Subcutaneous abdominal adipose tissue (tissue), 5 donors: ENCODE data around the gene ZBTB47.

ENCODE experiments used
- H3K27ac ChIP-seq: one replicate; pipeline ENCODE4 v1.7.0; 2013; ENCODE audit warnings: low read depth, mild to moderate bottlenecking, inconsistent platforms, low read length, moderate library complexity
- H3K27me3 ChIP-seq, 5 donors: one replicate each; pipeline ENCODE4 v1.7.0; 2013; ENCODE audit warnings: low read length in 5 of 5, inconsistent platforms in 1 of 5; ENCODE audit not compliant: control insufficient read depth in 5 of 5, insufficient read depth in 4 of 5
- H3K36me3 ChIP-seq, 5 donors: one replicate each; pipeline ENCODE4 v1.7.0; 2013; ENCODE audit warnings: low read length in 5 of 5; ENCODE audit not compliant: control insufficient read depth in 5 of 5, insufficient read depth in 5 of 5
- H3K4me1 ChIP-seq, 5 donors: one replicate each; pipeline ENCODE4 v1.7.0; 2013; ENCODE audit warnings: low read length in 5 of 5, mild to moderate bottlenecking in 3 of 5, moderate library complexity in 1 of 5; ENCODE audit not compliant: control insufficient read depth in 5 of 5, insufficient read depth in 5 of 5
- H3K4me3 ChIP-seq, 5 donors: one replicate each; pipeline ENCODE4 v1.7.0; 2013; ENCODE audit warnings: low read length in 5 of 5, low read depth in 1 of 5
- H3K9ac ChIP-seq, 5 donors: one replicate each; pipeline ENCODE4 v1.7.0; 2013; ENCODE audit warnings: low read length in 5 of 5, mild to moderate bottlenecking in 4 of 5, moderate library complexity in 3 of 5
- H3K9me3 ChIP-seq, 5 donors: one replicate each; pipeline ENCODE4 v1.7.0; 2013; ENCODE audit warnings: low read length in 5 of 5; ENCODE audit not compliant: control insufficient read depth in 5 of 5
- donor health status: healthy.
- donor health status: healthy.
- donor health status: healthy.
- donor health status: healthy.
- donor health status: healthy.

Gene ZBTB47

DNA sequence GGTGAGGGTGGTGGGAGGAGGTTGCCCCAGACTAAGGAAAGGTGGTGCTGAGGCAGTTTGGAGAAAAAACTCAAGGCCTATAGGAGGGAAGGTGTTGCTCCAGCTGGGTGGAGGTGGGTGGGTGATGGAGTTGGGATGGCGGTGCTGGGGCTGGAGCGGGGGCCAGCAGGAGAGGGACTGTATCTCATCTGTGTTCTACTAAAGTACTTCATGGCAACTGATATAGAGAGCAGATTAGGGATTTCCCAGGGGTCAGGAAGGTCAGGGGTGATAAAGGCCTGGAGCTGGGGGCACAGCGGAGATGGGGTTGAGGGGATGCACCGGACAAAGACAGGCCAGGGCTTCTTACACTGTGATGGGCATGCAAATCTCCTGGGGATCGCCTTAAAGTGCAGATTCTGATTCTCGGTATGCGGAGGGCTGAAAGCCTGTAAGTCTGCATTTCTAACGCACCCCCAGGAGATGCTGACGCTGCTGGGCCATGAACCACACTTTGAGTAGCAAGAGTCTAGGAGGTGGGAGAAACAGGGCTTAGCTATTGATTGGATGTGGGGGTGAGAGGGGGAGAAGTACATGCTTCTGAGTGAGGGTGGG lies 36.0 kb downstream of the ZBTB47 start:
- Histone ChIP-seq H3K4me3 (no peak overlapping the region), H3K27me3 (peaks cover 2 to 23% (median 13%) of the 10 kb centered on the region in 5 donors), H3K9ac (no peak overlapping the region), H3K4me1 (peaks cover 0 to 9% (median 7%) of the 10 kb centered on the region in 5 donors), H3K27ac (no peak overlapping the region), H3K36me3 (no peaks in the 10 kb centered on the region), H3K9me3 (no peaks in the 10 kb centered on the region)

- Histone ChIP-seq H3K27ac (no peak overlapping the region), H3K9ac (no peak overlapping the region), H3K4me1 (peaks cover 0 to 9% (median 7%) of the 10 kb centered on the region in 5 donors), H3K36me3 (no peaks in the 10 kb centered on the region), H3K9me3 (no peaks in the 10 kb centered on the region), H3K4me3 (no peak overlapping the region), H3K27me3 (peaks cover 2 to 20% (median 13%) of the 10 kb centered on the region in 5 donors)
Observed at GRCh38 chr3:42690191-42690590, 36.7 kb downstream of the ZBTB47 start.

DNA sequence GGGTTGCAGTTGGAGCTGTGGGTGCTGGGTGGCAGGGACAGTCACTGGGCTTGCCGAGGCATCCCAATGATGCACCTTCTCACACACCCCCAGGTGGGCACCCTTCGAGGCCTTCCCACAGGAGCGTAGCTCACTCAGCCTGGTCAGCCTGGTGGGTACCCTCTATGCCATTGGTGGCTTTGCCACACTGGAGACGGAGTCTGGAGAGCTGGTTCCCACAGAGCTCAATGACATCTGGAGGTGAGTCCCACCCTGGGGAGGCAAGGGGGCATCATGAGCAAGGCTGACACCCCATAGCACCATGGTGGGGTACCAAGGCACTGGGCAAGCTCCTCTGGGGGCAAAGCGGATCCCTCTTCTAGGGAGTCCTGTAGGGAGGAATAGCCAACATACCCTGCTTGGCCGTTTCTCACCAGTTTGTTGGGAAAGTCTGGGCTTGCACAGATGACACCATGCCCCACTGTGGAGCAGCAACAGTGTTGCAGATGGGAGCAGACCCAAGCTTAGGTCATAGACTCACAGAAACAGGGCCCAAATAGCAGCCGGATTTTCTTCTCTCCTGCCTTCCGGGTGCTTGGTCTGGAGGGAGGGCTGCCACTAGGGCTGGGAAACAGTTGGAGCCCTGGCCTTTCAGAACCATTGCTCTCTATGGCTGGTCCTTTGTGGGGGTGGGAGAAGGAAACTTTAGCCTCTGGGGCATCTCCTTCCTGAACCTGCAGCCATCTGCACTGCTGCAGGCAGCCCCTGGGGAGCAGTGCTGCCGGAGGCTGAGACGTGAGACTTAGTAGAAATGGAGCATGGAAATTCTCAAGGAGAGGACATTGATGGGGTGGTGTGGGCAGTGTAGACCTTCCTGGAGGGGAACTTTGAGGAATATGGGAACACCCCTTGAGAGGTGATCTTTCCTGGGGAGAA lies 37.5 kb downstream of the ZBTB47 start:
- Histone ChIP-seq H3K4me3 (no peak overlapping the region), H3K4me1 (peaks cover 0 to 3% (median 2%) of the 10 kb centered on the region in 5 donors), H3K9ac (no peak overlapping the region), H3K27ac (no peak overlapping the region), H3K9me3 (no peaks in the 10 kb centered on the region), H3K36me3 (no peaks in the 10 kb centered on the region), H3K27me3 (peaks cover 2 to 12% (median 7%) of the 10 kb centered on the region in 5 donors)

DNA sequence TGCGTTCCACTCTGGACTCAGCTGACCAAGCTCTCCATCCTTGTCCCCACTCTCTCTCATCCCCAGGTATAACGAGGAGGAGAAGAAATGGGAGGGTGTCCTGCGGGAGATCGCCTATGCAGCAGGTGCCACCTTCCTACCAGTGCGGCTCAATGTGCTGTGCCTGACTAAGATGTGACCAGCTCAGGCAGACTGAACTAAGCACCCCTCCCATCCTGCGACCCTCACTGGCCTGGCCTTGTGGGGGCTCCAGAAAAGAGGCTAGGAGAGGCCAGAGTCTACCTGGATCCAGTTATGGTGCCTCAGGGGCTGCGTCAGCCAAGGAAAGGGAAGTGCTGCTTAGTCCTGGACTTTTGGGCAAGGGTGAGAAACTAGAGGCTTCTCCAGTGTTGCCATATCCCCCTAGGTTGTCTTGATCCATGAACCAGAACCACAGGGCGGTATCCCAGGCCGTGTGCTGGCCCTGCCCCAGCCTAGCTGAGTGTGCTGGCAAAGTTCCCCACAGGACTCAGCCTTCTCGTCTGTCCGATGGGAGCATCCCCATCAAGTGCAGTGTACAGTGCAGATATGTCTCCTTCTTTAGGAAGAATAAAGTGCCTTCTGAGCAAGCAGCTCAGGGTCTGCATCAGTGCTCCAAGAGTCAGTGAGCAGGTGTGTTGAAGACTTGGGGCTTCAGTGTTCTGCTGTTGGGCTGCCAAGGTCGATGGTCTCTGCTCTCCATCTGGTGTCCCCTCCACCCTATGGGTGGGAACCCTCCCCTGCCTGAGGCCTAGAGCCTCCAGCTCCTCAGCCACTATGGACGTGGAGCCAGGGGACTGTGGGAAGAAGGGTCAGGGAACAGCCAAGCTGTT lies 38.5 kb downstream of the ZBTB47 start:
- H3K27ac ChIP-seq, result no peak overlapping the region
- no peak overlapping the region for H3K9ac ChIP-seq
- no peaks in the 10 kb centered on the region for H3K9me3 ChIP-seq
- H3K27me3 ChIP-seq, result peaks cover 0 to 6% (median 2%) of the 10 kb centered on the region in 5 donors
- no peak overlapping the region for H3K4me3 ChIP-seq
- no peaks in the 10 kb centered on the region for H3K36me3 ChIP-seq
- H3K4me1 ChIP-seq, result no peaks in the 10 kb centered on the region

GRCh38 chr3:42692667-42693529 lies 39.4 kb downstream of the ZBTB47 start:
- Histone ChIP-seq H3K27me3 (peaks cover 0 to 9% (median 0%) of the 10 kb centered on the region in 5 donors), H3K9me3 (no peaks in the 10 kb centered on the region), H3K4me3 (no peak overlapping the region), H3K27ac (no peak overlapping the region), H3K9ac (no peak overlapping the region), H3K4me1 (no peaks in the 10 kb centered on the region), H3K36me3 (no peaks in the 10 kb centered on the region)

GRCh38 chr3:42693530-42693930 lies 40.0 kb downstream of the ZBTB47 start:
- Histone ChIP-seq H3K4me3 (no peak overlapping the region), H3K36me3 (no peaks in the 10 kb centered on the region), H3K27ac (no peak overlapping the region), H3K27me3 (peaks cover 0 to 9% (median 0%) of the 10 kb centered on the region in 5 donors), H3K9me3 (no peaks in the 10 kb centered on the region), H3K4me1 (no peaks in the 10 kb centered on the region), H3K9ac (no peak overlapping the region)

DNA sequence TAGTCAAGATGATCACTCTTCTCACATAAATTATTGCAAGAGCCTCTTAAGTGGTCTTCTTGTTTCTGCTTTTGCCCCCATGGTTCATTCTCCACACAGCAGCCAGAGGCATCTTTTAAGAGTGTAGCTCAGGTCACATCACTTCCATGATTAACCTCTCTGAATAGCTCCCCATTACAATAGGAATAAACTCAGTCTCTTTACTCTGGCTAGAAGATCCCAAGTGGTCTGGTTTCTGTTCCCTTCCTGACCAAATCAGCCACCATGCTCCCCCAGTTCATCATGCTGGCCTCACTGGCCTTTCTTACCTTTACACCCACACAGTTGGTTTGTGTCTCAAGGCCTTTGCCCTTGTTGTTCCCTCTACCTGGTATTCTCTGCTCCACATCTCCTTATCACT lies 40.9 kb downstream of the ZBTB47 start:
- no peaks in the 10 kb centered on the region for H3K36me3 ChIP-seq
- H3K9me3 ChIP-seq, result no peaks in the 10 kb centered on the region
- no peak overlapping the region for H3K9ac ChIP-seq
- no peaks in the 10 kb centered on the region for H3K4me1 ChIP-seq
- no peak overlapping the region for H3K4me3 ChIP-seq
- H3K27me3 ChIP-seq, result peaks cover 0 to 9% (median 0%) of the 10 kb centered on the region in 5 donors
- H3K27ac ChIP-seq, result no peak overlapping the region

DNA sequence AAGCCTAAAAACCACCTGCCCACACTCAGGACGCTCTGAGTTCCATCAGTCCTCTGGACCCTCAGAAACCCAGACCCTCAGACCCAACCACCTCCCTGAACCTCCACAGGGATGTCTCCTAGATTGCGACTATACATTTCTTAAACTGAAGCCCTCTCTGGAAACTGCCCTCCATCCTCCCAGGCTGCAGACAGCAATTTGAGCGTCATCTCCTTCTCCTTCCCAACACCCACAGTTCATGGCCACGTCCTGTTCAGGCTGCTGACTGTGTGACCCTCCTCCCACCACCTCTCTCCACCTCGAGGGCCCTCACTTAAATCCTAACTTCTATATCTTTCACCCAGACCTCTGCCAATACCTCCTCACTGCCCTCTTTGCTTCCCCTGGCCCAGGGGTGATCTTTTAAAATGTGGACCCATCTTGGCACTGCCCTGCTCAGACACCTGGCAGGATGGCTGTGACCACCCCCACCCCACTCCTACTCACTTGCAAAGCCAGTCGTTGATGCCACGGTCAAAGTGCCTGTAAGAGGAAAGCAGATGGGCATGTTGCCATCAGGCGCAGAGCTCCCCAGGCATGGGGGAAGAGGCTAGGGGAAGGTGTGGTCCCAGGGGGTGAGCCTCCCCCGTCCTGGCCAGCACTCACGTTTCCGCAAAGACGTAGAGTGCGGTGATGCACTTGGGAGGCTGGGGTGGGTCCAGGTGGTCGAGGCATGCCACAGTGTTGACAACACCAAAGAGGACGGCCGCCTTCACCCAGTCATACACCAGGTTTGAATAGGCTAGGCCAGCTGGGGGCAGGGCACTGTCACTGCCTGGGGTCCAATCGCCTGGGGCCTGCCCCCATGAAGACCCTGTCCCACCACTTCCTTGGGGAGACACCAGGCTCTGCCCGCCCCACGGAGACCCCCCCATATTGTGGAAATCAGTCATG lies 43.1 kb downstream of the ZBTB47 start:
- Histone ChIP-seq H3K4me3 (no peak overlapping the region), H3K4me1 (no peaks in the 10 kb centered on the region), H3K36me3 (no peaks in the 10 kb centered on the region), H3K9me3 (no peaks in the 10 kb centered on the region), H3K27me3 (peaks cover 0 to 9% (median 3%) of the 10 kb centered on the region in 5 donors), H3K9ac (no peak overlapping the region), H3K27ac (no peak overlapping the region)
